Mesenchymal stem cell (in vitro differentiated cells and primary cell): ENCODE data around the gene CCDC136.

Source experiments
- DNase-seq: peaks from one replicate; pipeline ENCODE4 v3.0.0-alpha.2; 2013
- H2AFZ ChIP-seq: one replicate; pipeline ENCODE4 v1.6.1; 2013; ENCODE audit warnings: low read depth, mild to moderate bottlenecking, control low read depth, inconsistent platforms, low read length, moderate library complexity
- H2AK5ac ChIP-seq: 2 replicates; pipeline ENCODE4 v1.6.1; 2013; ENCODE audit warnings: low read length, moderate library complexity, mild to moderate bottlenecking, inconsistent platforms; ENCODE audit not compliant: severe bottlenecking
- H2BK120ac ChIP-seq: one replicate; pipeline ENCODE4 v1.6.1; 2013; ENCODE audit warnings: low read depth, mild to moderate bottlenecking, inconsistent platforms, low read length, moderate library complexity
- H2BK12ac ChIP-seq, 2 experiments: one replicate each; pipeline ENCODE4 v1.6.1; 2013; ENCODE audit warnings: inconsistent platforms in 2 of 2, low read length in 2 of 2, mild to moderate bottlenecking in 2 of 2, moderate library complexity in 2 of 2, control low read depth in 1 of 2
- H2BK15ac ChIP-seq: one replicate; pipeline ENCODE4 v1.6.1; 2013; ENCODE audit warnings: mild to moderate bottlenecking, low read depth, inconsistent platforms; ENCODE audit not compliant: poor library complexity, severe bottlenecking
- H2BK5ac ChIP-seq: 2 replicates; pipeline ENCODE4 v1.6.1; 2013; ENCODE audit warnings: low read depth, mild to moderate bottlenecking, low read length, control low read depth, inconsistent platforms; ENCODE audit not compliant: poor library complexity, severe bottlenecking
- H3K14ac ChIP-seq, 2 experiments: one replicate each; pipeline ENCODE4 v1.6.1; 2013; ENCODE audit warnings: inconsistent platforms in 2 of 2, low read length in 2 of 2, control low read depth in 1 of 2, mild to moderate bottlenecking in 1 of 2, moderate library complexity in 1 of 2
- H3K18ac ChIP-seq, 2 experiments: one replicate each; pipeline ENCODE4 v1.6.1; 2013; ENCODE audit warnings: inconsistent platforms in 2 of 2, low read length in 2 of 2, control low read depth in 1 of 2, low read depth in 1 of 2, mild to moderate bottlenecking in 1 of 2
- H3K23ac ChIP-seq, 2 experiments: one replicate each; pipeline ENCODE4 v1.6.1; 2013; ENCODE audit warnings: inconsistent platforms in 2 of 2, low read length in 2 of 2, mild to moderate bottlenecking in 2 of 2, moderate library complexity in 2 of 2, control low read depth in 1 of 2
- H3K27ac ChIP-seq: 2 replicates; pipeline ENCODE4 v1.5.1; 2013; ENCODE audit warnings: mild to moderate bottlenecking, moderate library complexity, low read length, control low read depth, inconsistent platforms; ENCODE audit not compliant: poor library complexity, severe bottlenecking
- H3K27me3 ChIP-seq, 2 experiments: 2 replicates each; pipeline versions ENCODE4 v1.6.1 to v1.7.0; 2013; ENCODE audit warnings: low read length in 2 of 2, mild to moderate bottlenecking in 2 of 2, moderate library complexity in 2 of 2, control low read depth in 1 of 2, inconsistent platforms in 1 of 2; ENCODE audit not compliant: control insufficient read depth in 1 of 2, insufficient read depth in 1 of 2
- H3K36me3 ChIP-seq, 2 experiments: 2 replicates each; pipeline versions ENCODE4 v1.6.1 to v1.7.0; 2013; ENCODE audit warnings: low read length in 2 of 2, control low read depth in 1 of 2, inconsistent platforms in 1 of 2, low read depth in 1 of 2, mild to moderate bottlenecking in 1 of 2; ENCODE audit not compliant: insufficient read depth in 2 of 2, control insufficient read depth in 1 of 2
- H3K4ac ChIP-seq, 2 experiments: one replicate each; pipeline ENCODE4 v1.6.1; 2013; ENCODE audit warnings: inconsistent platforms in 2 of 2, low read length in 2 of 2, mild to moderate bottlenecking in 2 of 2, moderate library complexity in 2 of 2, control low read depth in 1 of 2, low read depth in 1 of 2
- H3K4me1 ChIP-seq: 2 replicates; pipeline ENCODE4 v1.6.1; 2013; ENCODE audit warnings: low read depth, low read length, control low read depth; ENCODE audit not compliant: control insufficient read depth, insufficient read depth
- H3K4me2 ChIP-seq: 2 replicates; pipeline ENCODE4 v1.6.1; 2013; ENCODE audit warnings: low read length, mild to moderate bottlenecking, inconsistent platforms; ENCODE audit not compliant: poor library complexity, severe bottlenecking
- H3K4me3 ChIP-seq, 2 experiments: 2 replicates each; pipeline versions ENCODE4 v1.5.1 to v1.7.0; 2013; ENCODE audit warnings: low read length in 2 of 2, mild to moderate bottlenecking in 2 of 2, control low read depth in 1 of 2, low read depth in 1 of 2; ENCODE audit not compliant: insufficient read depth in 1 of 2
- H3K79me1 ChIP-seq: replicated peaks from 2 replicates; pipeline ENCODE4 v1.6.1; 2013; ENCODE audit warnings: mild to moderate bottlenecking, control low read depth, low read length, inconsistent platforms; ENCODE audit not compliant: poor library complexity, severe bottlenecking
- H3K9ac ChIP-seq: 2 replicates; pipeline ENCODE4 v1.7.0; 2013; ENCODE audit warnings: mild to moderate bottlenecking, low read length, moderate library complexity
- H3K9me3 ChIP-seq: 2 replicates; pipeline ENCODE4 v1.7.0; 2013; ENCODE audit warnings: mild to moderate bottlenecking, low read length; ENCODE audit not compliant: control insufficient read depth
- H4K8ac ChIP-seq: one replicate; pipeline ENCODE4 v1.6.1; 2013; ENCODE audit warnings: inconsistent platforms, mild to moderate bottlenecking, low read length, moderate library complexity
- H4K91ac ChIP-seq: one replicate; pipeline ENCODE4 v1.6.1; 2013; ENCODE audit warnings: mild to moderate bottlenecking, low read length, inconsistent platforms
- WGBS: methylation state at CpG from one replicate; pipeline ENCODE4 v1.1.7; 2013; ENCODE audit warnings: mixed read lengths; 5-methylcytosine and 5-hydroxymethylcytosine counted together

The CCDC136 gene

GRCh38 chr7:128846781-128847444, 55.1 kb downstream of the CCDC136 start:
- Histone ChIP-seq H2BK120ac (no peak overlapping the region), H3K9ac (no peak overlapping the region), H2AK5ac (no peak overlapping the region), H3K4me1 (peaks cover 5% of the 10 kb centered on the region), H3K18ac (no peak overlapping the region), H4K91ac (no peak overlapping the region), H3K4me2 (no peak overlapping the region), H4K8ac (no peak overlapping the region), H2BK15ac (no peak overlapping the region), H3K14ac (no peak overlapping the region), H3K36me3 (peaks cover 96% of the 10 kb centered on the region in 2 experiments), H2BK5ac (no peak overlapping the region), H3K27me3 (no peaks in the 10 kb centered on the region), H3K9me3 (no peaks in the 10 kb centered on the region), H3K23ac (no peak overlapping the region), H2AFZ (no peak overlapping the region), H2BK12ac (no peak overlapping the region), H3K4ac (no peak overlapping the region), H3K4me3 (no peak overlapping the region), H3K27ac (no peak overlapping the region), H3K79me1 (peaks cover 17% of the 10 kb centered on the region)
- WGBS, result 97% methylated on average over 14 of the region's 14 CpGs
- DNase-seq, result no peak

GRCh38 chr7:128847721-128848211, 56.0 kb downstream of the CCDC136 start:
- Histone ChIP-seq H3K27ac (no peak overlapping the region), H2AK5ac (no peak overlapping the region), H3K14ac (no peak overlapping the region), H3K18ac (no peak overlapping the region), H3K4me2 (no peak overlapping the region), H4K8ac (no peak overlapping the region), H3K9me3 (no peaks in the 10 kb centered on the region), H3K79me1 (peaks cover 15% of the 10 kb centered on the region), H4K91ac (peak overlapping the region; percentile 34), H3K4ac (no peak overlapping the region), H3K23ac (no peak overlapping the region), H2BK12ac (no peak overlapping the region), H3K27me3 (no peaks in the 10 kb centered on the region), H2AFZ (no peak overlapping the region), H3K4me1 (peaks cover 5% of the 10 kb centered on the region), H2BK5ac (no peak overlapping the region), H2BK15ac (no peak overlapping the region), H3K9ac (no peak overlapping the region), H3K4me3 (no peak overlapping the region), H3K36me3 (peaks cover 96 to 97% of the 10 kb centered on the region in 2 experiments), H2BK120ac (no peak overlapping the region)
- over 99% methylated on average over 12 of the region's 17 CpGs for WGBS
- DNase-seq, result no peak

DNA sequence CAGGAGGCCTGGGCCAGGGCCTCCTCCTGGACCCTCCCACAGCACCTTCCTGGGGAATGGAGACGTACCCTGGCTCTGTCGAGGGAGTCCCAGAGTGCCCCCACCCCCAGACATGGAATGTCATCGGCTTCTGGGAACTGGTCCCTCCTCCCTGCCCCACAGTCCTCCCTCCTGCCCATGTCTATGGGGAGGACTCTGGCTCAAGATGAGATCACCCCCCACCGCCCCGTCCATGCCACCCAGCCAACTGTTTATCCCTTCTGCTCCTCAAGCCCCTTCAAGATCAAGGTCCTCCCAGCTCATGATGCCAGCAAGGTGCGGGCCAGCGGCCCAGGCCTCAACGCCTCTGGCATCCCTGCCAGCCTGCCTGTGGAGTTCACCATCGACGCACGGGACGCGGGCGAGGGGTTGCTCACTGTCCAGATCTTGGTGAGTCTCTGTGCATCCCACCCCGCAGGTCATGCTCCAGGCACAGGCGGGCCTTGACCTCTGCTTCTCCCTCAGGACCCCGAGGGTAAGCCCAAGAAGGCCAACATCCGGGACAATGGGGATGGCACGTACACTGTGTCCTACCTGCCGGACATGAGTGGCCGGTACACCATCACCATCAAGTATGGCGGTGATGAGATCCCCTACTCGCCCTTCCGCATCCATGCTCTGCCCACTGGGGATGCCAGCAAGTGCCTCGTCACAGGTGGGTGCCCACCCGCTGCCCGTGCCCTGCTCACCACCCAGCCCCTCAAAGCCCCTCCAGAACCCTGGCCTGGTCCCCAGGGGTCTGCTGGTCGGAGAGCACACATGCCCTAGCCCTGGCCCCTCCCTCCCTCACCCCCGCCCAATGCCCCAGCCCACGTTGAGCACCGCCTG, 56.8 kb downstream of the CCDC136 start:
- H2BK15ac ChIP-seq, result no peak overlapping the region
- peaks cover 96 to 97% of the 10 kb centered on the region in 2 experiments for H3K36me3 ChIP-seq
- no peak overlapping the region for H3K4me2 ChIP-seq
- H3K27me3 ChIP-seq, result no peaks in the 10 kb centered on the region
- H3K23ac ChIP-seq, result no peak overlapping the region
- H2BK120ac ChIP-seq, result no peak overlapping the region
- H2AK5ac ChIP-seq, result no peak overlapping the region
- no peak overlapping the region for H2BK12ac ChIP-seq
- H3K4ac ChIP-seq, result no peak overlapping the region
- H3K14ac ChIP-seq, result no peak overlapping the region
- no peak overlapping the region for H4K91ac ChIP-seq
- peaks cover 14% of the 10 kb centered on the region for H3K79me1 ChIP-seq
- H2BK5ac ChIP-seq, result no peak overlapping the region
- no peaks in the 10 kb centered on the region for H3K9me3 ChIP-seq
- 97% methylated on average over 28 of the region's 31 CpGs for WGBS
- H4K8ac ChIP-seq, result no peak overlapping the region
- no peak overlapping the region for H3K18ac ChIP-seq
- no peak for DNase-seq
- no peak overlapping the region for H2AFZ ChIP-seq
- H3K4me3 ChIP-seq, result no peak overlapping the region
- H3K4me1 ChIP-seq, result peaks cover 5% of the 10 kb centered on the region
- H3K27ac ChIP-seq, result no peak overlapping the region
- no peak overlapping the region for H3K9ac ChIP-seq

DNA sequence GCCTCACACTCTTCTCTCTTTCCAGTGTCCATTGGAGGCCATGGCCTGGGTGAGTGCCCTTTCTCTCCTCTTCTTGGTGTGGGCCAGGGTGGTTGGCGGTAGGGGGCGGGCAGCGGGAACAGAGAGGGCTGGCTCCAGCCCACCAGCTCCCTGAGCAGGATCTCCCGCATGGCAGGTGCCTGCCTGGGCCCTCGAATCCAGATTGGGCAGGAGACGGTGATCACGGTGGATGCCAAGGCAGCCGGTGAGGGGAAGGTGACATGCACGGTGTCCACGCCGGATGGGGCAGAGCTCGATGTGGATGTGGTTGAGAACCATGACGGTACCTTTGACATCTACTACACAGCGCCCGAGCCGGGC, 57.4 kb downstream of the CCDC136 start:
- Histone ChIP-seq H3K4me3 (no peak overlapping the region), H4K8ac (no peak overlapping the region), H2BK5ac (no peak overlapping the region), H3K79me1 (peaks cover 10% of the 10 kb centered on the region), H2BK120ac (no peak overlapping the region), H3K4me1 (peaks cover 5% of the 10 kb centered on the region), H3K23ac (no peak overlapping the region), H3K27ac (no peak overlapping the region), H3K14ac (no peak overlapping the region), H3K18ac (no peak overlapping the region), H2BK12ac (no peak overlapping the region), H3K27me3 (no peaks in the 10 kb centered on the region), H2AK5ac (no peak overlapping the region), H3K9ac (no peak overlapping the region), H3K36me3 (peaks cover 96 to 97% of the 10 kb centered on the region in 2 experiments), H4K91ac (no peak overlapping the region), H3K4ac (no peak overlapping the region), H3K9me3 (no peaks in the 10 kb centered on the region), H3K4me2 (no peak overlapping the region), H2AFZ (no peak overlapping the region), H2BK15ac (no peak overlapping the region)
- no peak for DNase-seq
- WGBS, result 95% methylated on average over 16 of the region's 16 CpGs
